Measurements from ENCODE around the gene FBRS.

Gene FBRS

GRCh38 chr16:30637944-30638343, 20.3 kb upstream of the FBRS start:
- TF ChIP-seq CTCF (IDR thresholded peaks at IDR 0.05; ENCODE audit: unreplicated experiment in 3 of 3): peak; percentile 47 to 57 (median 53)

GRCh38 chr16:30641378-30641982, 16.8 kb upstream of the FBRS start:
- TF ChIP-seq CTCF (IDR thresholded peaks at IDR 0.05; ENCODE audit: unreplicated experiment in 3 of 3): no peak
- H3K36me3 Mint-ChIP-seq (ENCODE audit: low read depth): no peaks in the 10 kb centered on the region
- no peak overlapping the region for H3K4me3 Mint-ChIP-seq
- H3K4me1 Mint-ChIP-seq: no peaks in the 10 kb centered on the region
- peaks cover 8% of the 10 kb centered on the region for H3K27me3 Mint-ChIP-seq (ENCODE audit: low read depth)
- no peak overlapping the region for H3K27ac Mint-ChIP-seq
- H3K9me3 Mint-ChIP-seq: no peaks in the 10 kb centered on the region

More at GRCh38 chr16:30637944-30638343, 20.3 kb upstream of the FBRS start:
- H3K36me3 Mint-ChIP-seq (ENCODE audit: low read depth): no peaks in the 10 kb centered on the region
- H3K9me3 Mint-ChIP-seq: no peaks in the 10 kb centered on the region
- H3K27me3 Mint-ChIP-seq (ENCODE audit: low read depth): peaks cover 4% of the 10 kb centered on the region
- peak overlapping the region in 1 of 3 experiments; percentile 73 for H3K27ac Mint-ChIP-seq
- H3K4me3 Mint-ChIP-seq: peak overlapping the region in 2 of 3 experiments; percentile 54 to 66
- peaks cover 15% of the 10 kb centered on the region for H3K4me1 Mint-ChIP-seq

- H3K27me3 Mint-ChIP-seq (ENCODE audit: low read depth): peaks cover 8% of the 10 kb centered on the region
- no peaks in the 10 kb centered on the region for H3K4me1 Mint-ChIP-seq
- H3K9me3 Mint-ChIP-seq: no peaks in the 10 kb centered on the region
- no peaks in the 10 kb centered on the region for H3K36me3 Mint-ChIP-seq (ENCODE audit: low read depth)
- no peak overlapping the region for H3K4me3 Mint-ChIP-seq
- TF ChIP-seq CTCF (IDR thresholded peaks at IDR 0.05; ENCODE audit: unreplicated experiment in 3 of 3): no peak
- H3K27ac Mint-ChIP-seq: no peak overlapping the region
Measured at GRCh38 chr16:30644334-30644830, 13.8 kb upstream of the FBRS start.

- H3K9me3 Mint-ChIP-seq: no peaks in the 10 kb centered on the region
- H3K4me3 Mint-ChIP-seq: no peak overlapping the region
- no peak overlapping the region for H3K27ac Mint-ChIP-seq
- H3K36me3 Mint-ChIP-seq (ENCODE audit: low read depth): no peaks in the 10 kb centered on the region
- TF ChIP-seq CTCF (IDR thresholded peaks at IDR 0.05; ENCODE audit: unreplicated experiment in 3 of 3): no peak
- peaks cover under 1% of the 10 kb centered on the region for H3K4me1 Mint-ChIP-seq
- H3K27me3 Mint-ChIP-seq (ENCODE audit: low read depth): peaks cover 4% of the 10 kb centered on the region
Measured at GRCh38 chr16:30645727-30646126, 12.5 kb upstream of the FBRS start.

- H3K9me3 Mint-ChIP-seq: no peaks in the 10 kb centered on the region
- H3K27ac Mint-ChIP-seq: no peak overlapping the region
- H3K27me3 Mint-ChIP-seq (ENCODE audit: low read depth): peaks cover 4% of the 10 kb centered on the region
- peaks cover 10% of the 10 kb centered on the region for H3K4me1 Mint-ChIP-seq
- no peak overlapping the region for H3K4me3 Mint-ChIP-seq
- no peak for TF ChIP-seq CTCF (IDR thresholded peaks at IDR 0.05; ENCODE audit: unreplicated experiment in 3 of 3)
- no peaks in the 10 kb centered on the region for H3K36me3 Mint-ChIP-seq (ENCODE audit: low read depth)
Measured at GRCh38 chr16:30647274-30647571, 11.0 kb upstream of the FBRS start.

- no peak for TF ChIP-seq CTCF (IDR thresholded peaks at IDR 0.05; ENCODE audit: unreplicated experiment in 3 of 3)
- H3K4me1 Mint-ChIP-seq: peaks cover 18% of the 10 kb centered on the region
- peak overlapping the region; percentile 99 for H3K4me3 Mint-ChIP-seq
- H3K36me3 Mint-ChIP-seq (ENCODE audit: low read depth): peaks cover 5% of the 10 kb centered on the region
- H3K9me3 Mint-ChIP-seq: no peaks in the 10 kb centered on the region
- peak overlapping the region; percentile 92 to 95 (median 94) for H3K27ac Mint-ChIP-seq
- H3K27me3 Mint-ChIP-seq (ENCODE audit: low read depth): no peaks in the 10 kb centered on the region
Measured at GRCh38 chr16:30649725-30650368, 8.4 kb upstream of the FBRS start.
